GM21526 (cell line): Measurements from ENCODE around the gene ASL.
"Not testable (repeated sequence)": the region's sequence is repeated elsewhere in the genome, so short reads cannot be mapped to it uniquely, and the experiment has no call there.

ENCODE experiments used
- ATAC-seq: cut with Tn5 transposase; IDR thresholded peaks from one replicate; pipeline ENCODE4 v1.9.1; 2021; ENCODE audit warnings: moderate library complexity; ENCODE audit not compliant: unreplicated experiment, low FRiP score

The ASL gene

DNA sequence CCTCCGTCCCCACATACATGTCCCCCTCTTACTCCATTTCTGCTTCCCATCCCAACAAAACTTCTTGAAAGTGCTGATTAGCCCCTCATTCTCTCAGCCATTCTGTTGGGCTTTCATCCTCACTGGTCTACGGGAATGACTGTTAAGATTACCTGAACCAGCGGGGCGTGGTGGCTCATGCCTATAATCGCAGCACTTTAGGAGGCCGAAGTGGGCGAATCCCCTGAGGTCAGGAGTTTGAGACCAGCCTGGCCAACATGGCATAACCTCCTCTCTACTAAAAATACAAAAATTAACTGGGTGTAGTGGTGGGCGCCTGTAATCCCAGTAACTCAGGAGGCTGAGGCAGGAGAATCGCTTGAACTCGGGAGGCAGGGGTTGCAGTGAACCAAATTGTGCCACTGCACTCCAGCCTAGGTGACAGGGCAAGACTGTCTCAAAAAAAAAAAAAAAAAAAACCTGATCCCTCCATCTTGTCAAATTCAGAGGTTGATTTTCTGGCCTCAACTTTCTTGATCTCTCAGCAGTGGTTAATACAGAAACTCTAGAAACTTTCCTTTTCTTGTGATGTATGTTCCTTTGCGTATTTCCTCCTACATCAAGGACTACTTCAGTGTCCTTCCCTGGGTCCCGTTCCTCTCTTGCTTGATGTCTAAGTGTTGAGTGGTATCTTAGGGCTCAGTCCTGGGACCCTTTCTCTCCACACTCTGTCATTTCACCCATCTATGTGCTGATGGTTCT is 41.2 kb downstream of the ASL start:
- ATAC-seq: not testable (repeated sequence)

- ATAC-seq: no peak
These were observed 43.0 kb downstream of the ASL start for GRCh38 chr7:66118603-66119002.

DNA sequence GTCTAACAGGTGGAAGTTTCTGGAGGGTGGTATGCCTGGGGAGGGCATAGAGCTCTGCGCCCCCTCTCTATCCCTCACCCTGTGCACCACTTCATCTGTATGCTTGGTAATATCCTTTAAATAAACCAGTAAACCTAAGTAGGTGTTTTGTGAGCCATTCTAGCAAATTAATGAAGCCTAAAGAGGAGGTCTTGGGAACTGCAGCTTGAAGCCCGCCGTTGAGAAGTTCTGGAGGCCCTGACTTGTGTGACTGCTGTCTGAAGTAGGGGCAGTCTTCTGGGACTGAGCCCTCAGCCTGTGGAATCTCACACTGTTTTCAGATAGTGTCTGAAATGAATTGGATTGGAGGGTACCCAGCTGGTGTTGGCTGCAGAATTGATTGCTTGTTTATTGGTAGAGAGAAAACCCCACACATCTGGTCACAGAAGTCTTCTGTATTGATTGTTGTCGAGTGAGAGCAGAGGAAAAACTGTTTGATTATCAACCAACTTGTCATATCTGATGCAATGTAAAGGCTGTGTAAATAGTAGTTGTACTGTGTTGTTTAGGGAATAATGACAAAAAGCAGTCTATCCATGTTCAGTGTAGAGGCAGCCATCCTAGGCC is 43.7 kb downstream of the ASL start:
- ATAC-seq: no peak

GRCh38 chr7:66123175-66123528 is 47.5 kb downstream of the ASL start:
- ATAC-seq: no peak

GRCh38 chr7:66124569-66124861 is 48.9 kb downstream of the ASL start:
- ATAC-seq: not testable (repeated sequence)

DNA sequence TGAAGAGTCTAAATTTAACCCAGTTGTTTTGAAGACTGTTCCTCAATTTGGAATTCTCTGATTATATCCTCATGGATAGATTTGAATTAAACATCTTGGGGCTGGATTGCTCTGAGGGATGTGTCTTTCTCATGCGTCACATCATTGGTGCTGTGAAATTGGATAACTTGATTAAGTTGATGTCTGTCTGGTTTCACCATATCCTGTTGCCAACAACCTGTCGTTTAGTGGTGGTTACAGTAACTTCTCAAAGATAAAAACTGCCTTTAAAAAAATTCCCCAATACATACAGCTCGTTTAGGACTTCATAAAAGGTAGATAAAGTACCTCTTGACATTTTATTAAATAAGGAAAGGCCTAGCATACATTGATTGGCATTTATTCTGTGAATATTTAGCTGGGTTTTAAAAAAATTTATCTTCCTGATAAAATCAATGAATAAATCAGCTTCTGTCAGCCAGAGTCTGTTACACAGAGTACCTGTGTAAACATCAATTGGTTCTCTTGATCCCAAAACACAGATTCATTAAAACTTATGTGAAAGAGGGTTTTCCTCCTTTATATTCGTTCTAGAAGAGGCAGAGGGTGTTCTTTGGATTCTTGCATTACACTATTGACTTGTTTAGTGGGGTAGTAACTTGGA is 49.6 kb downstream of the ASL start:
- ATAC-seq: no peak

GRCh38 chr7:66125781-66126352 is 50.2 kb downstream of the ASL start:
- not testable (repeated sequence) for ATAC-seq

DNA sequence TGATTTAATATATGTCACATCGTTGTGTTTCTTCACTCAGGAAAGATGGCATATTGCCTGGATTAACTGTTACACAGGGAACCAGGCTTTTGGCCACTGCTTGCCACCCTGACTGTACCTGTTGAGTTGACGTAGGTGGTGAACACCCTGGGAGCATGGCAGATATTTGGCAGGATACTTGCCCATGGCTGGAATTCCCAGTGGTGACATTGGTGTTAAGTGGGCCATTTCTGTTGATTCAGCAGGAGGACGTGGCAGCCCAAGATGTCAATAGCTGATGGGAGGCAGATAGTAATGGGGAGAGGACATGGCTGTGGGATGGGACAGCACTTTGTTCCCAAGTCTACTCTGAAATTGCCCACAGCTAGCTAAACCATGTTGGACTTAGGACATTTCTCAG is 51.6 kb downstream of the ASL start:
- not testable (repeated sequence) for ATAC-seq

DNA sequence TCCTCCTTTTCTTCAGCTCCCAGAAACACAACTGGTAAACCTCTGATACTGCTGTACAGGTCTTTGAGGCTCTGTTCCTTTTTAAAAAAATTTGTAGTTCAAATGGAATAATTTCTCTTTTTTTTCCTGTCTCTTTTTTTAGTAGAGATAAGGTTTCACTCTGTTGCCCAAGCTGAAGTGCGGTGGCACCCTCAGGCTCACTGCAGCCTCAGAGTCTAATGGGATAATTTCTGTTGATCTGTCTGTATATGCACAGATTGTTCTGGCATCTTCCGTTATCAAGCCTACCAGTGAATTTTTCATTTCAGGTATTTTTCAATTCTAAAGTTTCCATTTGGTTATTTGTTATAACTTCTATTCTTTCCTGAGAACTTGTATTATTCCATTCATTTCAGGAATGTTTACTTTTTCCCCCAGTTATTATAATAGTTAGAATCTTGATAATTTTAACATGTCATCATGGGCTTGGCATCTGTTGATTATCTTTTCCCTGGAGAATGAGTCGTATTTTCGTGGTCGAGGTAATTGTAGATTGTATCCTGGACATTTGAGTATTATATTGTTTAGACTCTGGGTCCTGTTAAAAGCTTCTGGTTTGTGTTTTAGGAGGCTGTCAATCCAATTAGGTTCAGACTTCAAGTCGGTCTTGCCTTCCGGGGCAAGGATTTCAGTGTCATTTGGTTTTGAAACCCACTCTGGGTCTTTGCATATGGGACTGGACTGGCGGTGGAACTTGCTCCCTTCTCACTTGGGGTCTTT is 63.6 kb downstream of the ASL start:
- no peak for ATAC-seq

DNA sequence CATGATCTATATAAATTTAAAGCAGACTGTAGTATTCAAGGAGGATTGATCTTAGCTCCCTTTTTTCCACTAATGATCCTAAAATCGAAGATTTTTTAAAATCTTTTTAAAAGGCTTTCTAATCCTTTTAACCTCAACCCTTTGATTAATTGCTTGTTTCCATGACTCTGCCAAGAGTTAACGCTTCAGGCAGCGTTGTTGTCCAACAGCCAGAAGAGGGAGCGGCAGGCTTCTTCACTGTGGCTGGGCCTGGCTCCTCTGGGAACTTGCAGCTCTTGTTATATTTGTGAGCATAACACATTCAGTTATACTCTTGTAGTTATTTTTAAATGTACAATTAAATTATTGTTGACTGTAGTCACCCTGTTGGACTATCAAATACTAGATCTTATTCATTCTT is 65.3 kb downstream of the ASL start:
- no peak for ATAC-seq

GRCh38 chr7:66142334-66142733 is 66.7 kb downstream of the ASL start:
- no peak for ATAC-seq

DNA sequence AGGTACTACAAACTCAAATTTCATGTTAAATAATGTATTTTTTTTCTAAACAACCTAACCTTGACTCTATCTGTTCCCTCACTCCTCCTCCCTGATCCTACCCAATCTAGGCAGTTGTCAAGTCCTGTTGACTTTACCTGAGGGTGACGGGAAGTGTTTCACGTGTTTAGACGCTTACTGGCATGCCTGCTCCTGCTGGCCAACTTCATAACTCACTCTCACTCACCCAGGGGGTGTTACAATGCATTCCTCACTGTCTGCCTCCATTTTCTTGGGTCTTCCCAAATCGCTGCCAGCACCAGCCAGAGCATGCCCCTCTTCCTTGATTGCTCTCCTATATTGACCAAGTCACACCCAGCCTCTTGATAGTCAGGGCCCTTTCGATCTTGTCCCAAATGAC is 67.4 kb downstream of the ASL start:
- no peak for ATAC-seq
